ENCODE results near the gene CYBRD1. TPM values are rescaled to one million over a fixed set of nuclear protein-coding genes. Genes with fewer than 3 reads are reported as not detected.
"Not testable (repeated sequence)": the region's sequence is repeated elsewhere in the genome, so short reads cannot be mapped to it uniquely, and the experiment has no call there.

Gene CYBRD1
- total and polyA plus RNA-seq, 8 donors = 4.4 to 29.3 (median 7.7) TPM

GRCh38 chr2:171533331-171533730, 11.1 kb downstream of the CYBRD1 start:
- ATAC-seq (no peak), FAIRE-seq (no peak), DNase-seq (no peak)
- Histone ChIP-seq H3K4me1 (no peaks in the 10 kb centered on the region), H3K9me3 (no peaks in the 10 kb centered on the region), H3K36me3 (no peaks in the 10 kb centered on the region), H3K4me3 (no peak overlapping the region), H3K27me3 (no peaks in the 10 kb centered on the region), H3K27ac (no peak overlapping the region)
- 91 to 96% methylated on average over 1 of the region's 1 CpG for WGBS, 2 donors
- intact Hi-C loops (cut with DNase I) = no loop called here
- TF ChIP-seq CTCF (IDR thresholded peaks at IDR 0.05) = no peak

DNA sequence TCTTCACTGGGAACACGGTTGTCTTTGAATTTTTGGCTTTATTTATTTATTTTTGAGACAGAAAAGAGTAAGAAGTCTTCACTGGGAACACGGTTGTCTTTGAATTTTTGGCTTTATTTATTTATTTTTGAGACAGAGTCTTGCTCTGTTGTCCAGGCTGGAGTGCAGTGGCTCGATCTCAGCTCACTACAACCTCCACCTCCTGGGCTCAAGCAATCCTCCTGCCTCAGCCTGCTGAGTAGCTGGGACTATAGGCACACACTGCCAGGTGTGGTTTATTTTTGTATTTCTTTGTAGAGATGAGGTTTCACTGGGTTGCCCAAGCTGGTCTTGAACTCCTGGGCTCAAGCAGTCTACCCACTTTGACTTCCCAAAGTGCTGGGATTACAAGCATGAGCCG, 13.3 kb downstream of the CYBRD1 start:
- WGBS, 2 donors = 64 to 72% methylated on average over 4 of the region's 4 CpGs
- H3K27me3 ChIP-seq; intact Hi-C loops (cut with DNase I); FAIRE-seq; DNase-seq; H3K4me1 ChIP-seq; ATAC-seq; H3K9me3 ChIP-seq; H3K36me3 ChIP-seq; H3K4me3 ChIP-seq; H3K27ac ChIP-seq: not testable (repeated sequence)

DNA sequence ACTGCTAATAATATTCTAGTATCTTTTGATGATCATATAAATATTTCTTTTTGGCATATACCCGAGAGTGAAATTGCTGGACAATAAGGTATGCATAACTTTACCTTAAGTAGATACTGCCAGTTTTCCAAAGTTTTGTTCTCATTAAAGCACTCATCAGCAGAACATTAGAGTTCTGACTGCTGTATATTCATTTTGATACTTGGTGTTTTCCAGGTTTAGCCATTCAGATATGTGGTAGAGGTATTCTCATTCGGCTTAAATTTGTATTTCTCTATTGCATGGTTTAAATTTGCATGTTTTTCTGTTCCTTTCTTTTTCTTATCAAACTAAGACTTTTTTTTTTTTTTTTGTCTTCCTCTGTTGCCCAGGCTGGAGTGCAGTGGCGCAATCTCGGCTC, 18.2 kb downstream of the CYBRD1 start:
- FAIRE-seq = no peak

DNA sequence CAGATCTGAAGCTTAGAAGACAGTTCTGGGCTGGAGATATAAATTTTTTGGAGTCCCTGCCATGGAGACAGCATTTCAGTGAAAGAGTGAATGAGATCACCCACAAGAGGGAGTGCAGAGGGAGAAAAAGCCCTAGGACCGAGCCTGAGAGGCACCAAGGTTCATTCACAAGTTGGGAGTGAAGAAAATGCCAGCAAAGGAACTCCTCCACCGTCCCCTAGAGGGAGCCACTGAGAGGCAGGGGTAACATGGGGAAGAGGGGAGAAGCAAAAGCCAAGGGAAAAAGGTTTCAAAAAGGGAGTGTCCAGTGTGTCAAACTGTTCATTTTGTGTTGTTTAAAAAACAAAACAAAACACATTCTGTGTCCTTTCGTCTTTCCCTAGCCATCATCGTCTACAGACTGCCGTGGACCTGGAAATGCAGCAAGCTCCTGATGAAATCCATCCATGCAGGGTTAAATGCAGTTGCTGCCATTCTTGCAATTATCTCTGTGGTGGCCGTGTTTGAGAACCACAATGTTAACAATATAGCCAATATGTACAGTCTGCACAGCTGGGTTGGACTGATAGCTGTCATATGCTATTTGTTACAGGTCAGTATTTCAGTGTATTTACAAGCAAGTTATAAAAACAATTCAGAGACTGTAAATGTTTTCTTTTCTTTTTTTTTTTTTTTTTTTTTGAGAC, 19.1 kb downstream of the CYBRD1 start:
- Histone ChIP-seq H3K27ac (no peak overlapping the region), H3K36me3 (no peaks in the 10 kb centered on the region), H3K4me1 (no peaks in the 10 kb centered on the region), H3K9me3 (no peaks in the 10 kb centered on the region), H3K4me3 (no peak overlapping the region), H3K27me3 (no peaks in the 10 kb centered on the region)
- TF ChIP-seq CTCF (IDR thresholded peaks at IDR 0.05) = peak in 1 of 4 donors; percentile 7
- ATAC-seq (no peak), FAIRE-seq (no peak), DNase-seq (no peak)
- WGBS, 2 donors = 67 to 68% methylated on average over 6 of the region's 6 CpGs
- intact Hi-C loops (cut with DNase I) = no loop called here

More for the DNA sequence above, 18.2 kb downstream of the CYBRD1 start:
- no peak overlapping the region for H3K4me3 ChIP-seq
- no peaks in the 10 kb centered on the region for H3K36me3 ChIP-seq
- H3K9me3 ChIP-seq = no peaks in the 10 kb centered on the region
- intact Hi-C loops (cut with DNase I) = no loop called here
- DNase-seq = no peak
- TF ChIP-seq CTCF (IDR thresholded peaks at IDR 0.05) = no peak
- no peaks in the 10 kb centered on the region for H3K27me3 ChIP-seq
- WGBS, 2 donors = 89 to 91% methylated on average over 4 of the region's 4 CpGs
- H3K27ac ChIP-seq = no peak overlapping the region
- ATAC-seq = no peak
- H3K4me1 ChIP-seq = no peaks in the 10 kb centered on the region

- H3K4me3 ChIP-seq = no peak overlapping the region
- no peak overlapping the region for H3K27ac ChIP-seq
- no peaks in the 10 kb centered on the region for H3K36me3 ChIP-seq
- no peaks in the 10 kb centered on the region for H3K4me1 ChIP-seq
- no peaks in the 10 kb centered on the region for H3K9me3 ChIP-seq
- H3K27me3 ChIP-seq = no peaks in the 10 kb centered on the region
- TF ChIP-seq CTCF (IDR thresholded peaks at IDR 0.05) = no peak
- DNase-seq (no peak), FAIRE-seq (no peak), ATAC-seq (no peak)
- 83 to 97% methylated on average over 1 of the region's 1 CpG for WGBS, 2 donors
- intact Hi-C loops (cut with DNase I) = no loop called here
Observed at GRCh38 chr2:171545086-171545485, 22.8 kb downstream of the CYBRD1 start.

Data from pancreas (tissue), 10 donors.